HCEC 1CT (cell line): Measurements from ENCODE around the gene NPFFR2.
A peak's percentile ranks its signal among the peaks of the same experiment; 100 is the strongest.
"Not testable (repeated sequence)": the region's sequence is repeated elsewhere in the genome, so short reads cannot be mapped to it uniquely, and the experiment has no call there.

ENCODE experiments used
- DNase-seq: peaks from one replicate; pipeline ENCODE4 v3.0.0-alpha.2; 2017

NPFFR2 gene

DNA sequence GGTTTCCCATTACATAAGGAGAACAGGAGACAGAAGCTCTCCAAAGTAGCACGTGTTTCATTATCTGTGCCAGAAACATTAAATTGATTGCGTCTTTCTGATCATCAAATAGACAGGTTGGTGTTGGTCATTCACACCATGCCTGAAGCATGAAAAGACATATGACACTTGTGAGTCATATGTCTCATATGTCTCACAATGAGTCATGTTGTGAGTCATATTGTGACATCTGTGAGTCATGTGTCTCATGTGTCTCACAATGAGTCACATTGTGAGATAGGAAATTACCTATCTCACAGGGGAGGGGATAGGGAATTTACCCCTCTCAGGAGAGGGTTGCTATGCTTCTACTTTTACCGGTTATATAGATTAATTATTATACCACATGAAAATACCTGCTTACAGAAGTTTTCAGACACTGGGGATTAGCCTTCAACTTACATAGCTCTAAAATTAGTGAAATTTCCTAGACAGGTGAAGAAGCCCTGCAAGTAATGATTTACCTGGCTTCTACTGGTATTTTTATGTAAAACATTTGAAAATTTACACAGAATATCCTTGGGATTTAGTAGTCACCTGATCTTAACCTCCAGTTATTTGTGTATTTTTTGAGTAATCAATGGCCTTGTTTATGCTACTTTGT, 80.8 kb downstream of the NPFFR2 start:
- peak; percentile 72 for DNase-seq

DNA sequence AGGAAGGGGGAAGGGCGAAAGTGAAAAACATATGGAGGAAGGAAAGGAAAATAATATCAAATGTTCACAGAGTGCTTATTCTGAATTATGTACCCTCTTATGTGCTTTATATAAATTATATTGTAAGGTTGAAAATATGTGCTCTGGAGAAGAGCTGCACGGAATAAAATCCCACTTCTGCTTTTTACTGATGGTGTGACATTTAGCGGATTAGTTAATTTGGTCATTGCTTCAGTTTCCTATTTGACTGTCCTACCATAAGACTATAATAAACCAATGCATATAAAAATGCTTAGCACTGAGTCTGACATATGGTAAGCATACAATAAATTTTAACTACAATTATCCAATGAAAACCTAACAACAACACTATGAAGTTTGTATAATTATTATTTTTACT, 86.2 kb downstream of the NPFFR2 start:
- DNase-seq: no peak

GRCh38 chr4:72119946-72120345, 88.1 kb downstream of the NPFFR2 start:
- DNase-seq: no peak

GRCh38 chr4:72128741-72129140, 96.9 kb downstream of the NPFFR2 start:
- no peak for DNase-seq

DNA sequence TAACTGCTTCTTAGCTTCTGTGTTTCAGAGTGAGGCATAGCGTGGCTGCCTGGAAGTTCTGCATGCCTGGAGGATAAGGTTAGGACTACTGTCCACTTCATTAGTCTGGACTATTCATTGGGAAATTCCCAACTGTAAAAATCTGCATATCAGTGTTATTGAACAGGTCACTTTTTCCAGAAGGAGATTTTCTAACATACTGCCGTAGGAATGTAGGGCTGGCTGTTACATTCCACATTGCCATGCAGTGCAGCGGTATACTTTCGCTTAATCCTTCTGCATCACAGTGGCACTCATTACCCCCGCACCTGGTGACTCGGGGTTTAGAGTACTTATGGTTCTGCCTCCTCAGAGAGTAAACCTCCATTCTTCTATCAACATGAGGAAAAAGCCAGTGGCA, 104.6 kb downstream of the NPFFR2 start:
- DNase-seq: no peak

- not testable (repeated sequence) for DNase-seq
Observed at GRCh38 chr4:72139997-72140396, 108.2 kb downstream of the NPFFR2 start.

DNA sequence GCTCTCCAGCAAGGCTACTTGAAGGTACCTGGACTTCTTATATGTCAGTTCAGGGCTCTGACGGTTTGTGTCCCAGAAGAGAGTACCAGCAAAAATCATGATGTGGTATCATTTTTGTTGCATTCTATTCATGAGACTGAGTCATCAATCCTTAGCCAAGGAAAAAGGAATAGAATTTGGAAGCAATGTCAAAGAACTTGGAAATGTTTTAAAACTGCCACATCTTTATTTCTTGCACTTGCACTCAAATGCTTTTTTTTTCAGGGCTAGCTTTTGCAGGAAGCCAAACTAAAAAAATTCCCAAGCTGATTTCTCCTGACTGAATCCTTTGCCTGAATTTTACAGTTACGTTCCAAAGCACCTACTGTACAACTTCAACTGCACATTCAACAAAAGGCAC, 112.4 kb downstream of the NPFFR2 start:
- no peak for DNase-seq

- no peak for DNase-seq
Observed at GRCh38 chr4:72152731-72153130, 120.9 kb downstream of the NPFFR2 start.

DNA sequence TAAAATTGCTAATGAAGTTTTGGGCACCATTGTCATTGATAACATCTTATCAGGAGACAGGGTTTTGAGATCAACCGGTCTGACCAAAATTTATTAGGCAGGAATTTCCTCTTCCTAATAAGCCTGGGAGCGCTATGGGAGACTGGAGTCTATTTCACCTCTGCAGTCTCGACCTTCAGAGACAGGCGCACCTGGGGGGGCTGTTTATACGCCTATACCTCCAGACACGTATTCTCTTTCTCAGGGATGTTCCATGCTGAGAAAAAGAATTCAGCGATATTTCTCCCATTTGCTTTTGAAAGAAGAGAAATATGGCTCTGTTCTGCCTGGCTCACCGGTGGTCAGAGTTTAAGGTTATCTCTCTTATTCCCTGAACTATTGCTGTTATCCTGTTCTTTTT, 121.8 kb downstream of the NPFFR2 start:
- not testable (repeated sequence) for DNase-seq

DNA sequence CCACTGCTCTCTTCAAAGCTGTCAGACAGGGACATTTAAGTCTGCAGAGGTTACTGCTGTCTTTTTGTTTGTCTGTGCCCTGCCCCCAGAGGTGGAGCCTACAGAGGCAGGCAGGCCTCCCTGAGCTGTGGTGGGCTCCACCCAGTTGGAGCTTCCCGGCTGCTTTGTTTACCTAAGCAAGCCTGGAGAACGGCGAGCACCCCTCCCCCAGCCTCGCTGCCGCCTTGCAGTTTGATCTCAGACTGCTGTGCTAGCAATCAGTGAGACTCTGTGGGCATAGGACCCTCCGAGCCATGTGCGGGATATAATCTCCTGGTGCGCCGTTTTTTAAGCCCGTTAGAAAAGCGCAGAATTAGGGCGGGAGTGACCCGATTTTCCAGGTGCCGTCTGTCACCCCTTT, 137.5 kb downstream of the NPFFR2 start:
- DNase-seq: not testable (repeated sequence)

DNA sequence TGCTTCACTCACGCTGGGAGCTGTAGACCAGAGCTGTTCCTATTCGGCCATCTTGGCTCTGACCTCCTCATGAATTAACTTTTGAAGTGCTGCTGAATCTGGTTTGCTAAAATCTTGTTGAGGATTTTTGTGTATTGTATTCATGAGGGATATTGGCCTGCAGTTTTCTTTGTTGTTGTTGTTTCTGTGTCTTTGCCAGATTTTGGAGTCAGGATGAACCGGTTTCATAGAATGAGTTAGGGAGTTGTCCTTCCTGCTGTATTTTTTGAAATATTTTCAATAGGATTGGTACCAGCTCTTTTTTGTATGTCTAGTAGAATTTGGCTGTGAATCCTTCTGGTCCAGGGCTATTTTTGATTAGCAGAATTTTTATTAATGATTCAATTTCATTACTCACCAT, 138.1 kb downstream of the NPFFR2 start:
- no peak for DNase-seq

GRCh38 chr4:72171761-72172160, 140.0 kb downstream of the NPFFR2 start:
- DNase-seq: no peak

DNA sequence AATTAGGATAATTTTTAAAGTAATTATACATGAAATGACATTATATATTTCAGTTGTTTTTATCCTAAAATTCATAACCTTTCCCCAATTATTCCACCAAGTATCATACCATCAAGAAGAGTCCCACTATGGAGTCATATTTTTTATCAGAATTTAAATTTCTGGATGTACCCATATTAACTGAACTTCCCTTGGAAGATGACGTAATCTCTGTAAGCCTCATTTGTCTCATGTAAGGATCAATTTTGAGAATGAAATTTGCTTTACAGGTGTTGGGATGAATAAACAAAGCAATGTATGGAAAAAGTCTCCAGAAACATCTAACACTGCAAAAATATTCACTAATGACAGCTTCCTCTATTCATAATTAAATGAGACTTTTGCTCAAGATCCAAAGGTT, 147.5 kb downstream of the NPFFR2 start:
- no peak for DNase-seq

- DNase-seq: no peak
Observed at GRCh38 chr4:72186714-72187113, 154.9 kb downstream of the NPFFR2 start.

- no peak for DNase-seq
Observed at GRCh38 chr4:72194046-72194445, 162.2 kb downstream of the NPFFR2 start.

DNA sequence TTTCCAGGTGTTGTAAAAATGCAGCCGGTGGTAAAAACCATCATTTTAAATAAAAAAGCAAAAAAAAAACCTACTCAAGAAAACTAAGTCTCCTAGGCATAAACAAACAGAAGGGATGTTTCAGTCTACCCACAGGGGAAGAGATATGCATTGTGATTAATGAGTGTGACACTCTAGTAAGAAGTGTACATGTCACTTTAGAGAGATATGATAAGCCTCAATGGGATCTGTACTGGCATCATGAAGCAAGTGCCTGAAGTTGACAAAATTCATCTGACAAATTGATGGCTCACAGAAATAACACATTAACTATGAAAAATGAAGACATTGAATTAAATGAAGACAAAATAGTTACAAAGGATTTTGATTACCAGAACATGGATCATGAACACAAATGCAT, 162.7 kb downstream of the NPFFR2 start:
- DNase-seq: no peak
